Loucy (cell line): ENCODE results near the gene ATOH8.

Experiments
- H2AFZ ChIP-seq: fragments of 200-600 bp; sonication (generic); 2 replicates; pipeline ENCODE4 v1.6.0; 2016; ENCODE audit warnings: antibody characterized with exemption, mild to moderate bottlenecking, low read length, moderate library complexity
- H3F3A ChIP-seq: fragments of 200-600 bp; 2 replicates; pipeline ENCODE4 v1.6.0; 2016; ENCODE audit warnings: antibody characterized with exemption, low read depth, mild to moderate bottlenecking
- H3K27me3 ChIP-seq: fragments of 200-600 bp; sonication (generic); 2 replicates; pipeline ENCODE4 v1.6.1; 2014; ENCODE audit warnings: low read length, mild to moderate bottlenecking; ENCODE audit not compliant: insufficient read depth, poor library complexity, severe bottlenecking
- H3K36me3 ChIP-seq: fragments of 200-600 bp; sonication (generic); 2 replicates; pipeline ENCODE4 v1.6.1; 2016; ENCODE audit warnings: low read length; ENCODE audit not compliant: insufficient read depth
- H3K4me1 ChIP-seq: fragments of 200-600 bp; sonication (generic); 2 replicates; pipeline ENCODE4 v1.5.1; 2014; ENCODE audit warnings: low read length, mild to moderate bottlenecking; ENCODE audit not compliant: insufficient read depth, poor library complexity, severe bottlenecking
- H3K4me2 ChIP-seq: fragments of 200-600 bp; sonication (generic); 2 replicates; pipeline ENCODE4 v1.6.0; 2014; ENCODE audit warnings: antibody characterized with exemption, low read length, low read depth, mild to moderate bottlenecking; ENCODE audit not compliant: poor library complexity, severe bottlenecking
- H3K4me3 ChIP-seq: fragments of 200-600 bp; sonication (generic); 2 replicates; pipeline ENCODE4 v1.5.1; 2014; ENCODE audit warnings: low read length, mild to moderate bottlenecking, mixed read lengths; ENCODE audit not compliant: poor library complexity, severe bottlenecking
- H3K79me2 ChIP-seq: fragments of 200-600 bp; sonication (generic); 2 replicates; pipeline ENCODE4 v1.6.1; 2014; ENCODE audit warnings: low read length; ENCODE audit not compliant: insufficient read depth
- H3K9ac ChIP-seq: fragments of 200-600 bp; sonication (generic); 2 replicates; pipeline ENCODE4 v1.6.0; 2014; ENCODE audit warnings: mild to moderate bottlenecking, low read depth, low read length, moderate library complexity; ENCODE audit not compliant: poor library complexity, severe bottlenecking
- H3K9me2 ChIP-seq: fragments of 200-600 bp; sonication (generic); replicated peaks from 2 replicates; pipeline ENCODE4 v1.6.1; 2016; ENCODE audit warnings: low read depth, low read length, mixed read lengths
- H3K9me3 ChIP-seq: fragments of 200-600 bp; sonication (generic); 2 replicates; pipeline ENCODE4 v1.6.1; 2014; ENCODE audit warnings: mild to moderate bottlenecking, antibody characterized with exemption, low read length, low read depth; ENCODE audit not compliant: insufficient read depth
- H4K20me1 ChIP-seq: fragments of 200-600 bp; sonication (generic); 2 replicates; pipeline ENCODE4 v1.6.0; 2014; ENCODE audit warnings: antibody characterized with exemption, low read length, mild to moderate bottlenecking; ENCODE audit not compliant: insufficient read depth, poor library complexity, severe bottlenecking
- EZH2phosphoT487 ChIP-seq: fragments of 200-600 bp; IDR thresholded peaks from 2 replicates; pipeline ENCODE4 v1.6.1; 2018; ENCODE audit warnings: antibody characterized with exemption, mild to moderate bottlenecking, moderate library complexity, borderline replicate concordance
- TF ChIP-seq, protein P1 (sequence below): fragments of 200-600 bp; sonication (generic); conservative IDR thresholded peaks from 2 replicates; pipeline ENCODE4 v1.5.1; 2014; ENCODE audit warnings: mild to moderate bottlenecking, antibody characterized with exemption, low read length

The ATOH8 gene

GRCh38 chr2:85710687-85711577 is 42.9 kb upstream of the ATOH8 start:
- no peak overlapping the region for H3K4me3 ChIP-seq

DNA sequence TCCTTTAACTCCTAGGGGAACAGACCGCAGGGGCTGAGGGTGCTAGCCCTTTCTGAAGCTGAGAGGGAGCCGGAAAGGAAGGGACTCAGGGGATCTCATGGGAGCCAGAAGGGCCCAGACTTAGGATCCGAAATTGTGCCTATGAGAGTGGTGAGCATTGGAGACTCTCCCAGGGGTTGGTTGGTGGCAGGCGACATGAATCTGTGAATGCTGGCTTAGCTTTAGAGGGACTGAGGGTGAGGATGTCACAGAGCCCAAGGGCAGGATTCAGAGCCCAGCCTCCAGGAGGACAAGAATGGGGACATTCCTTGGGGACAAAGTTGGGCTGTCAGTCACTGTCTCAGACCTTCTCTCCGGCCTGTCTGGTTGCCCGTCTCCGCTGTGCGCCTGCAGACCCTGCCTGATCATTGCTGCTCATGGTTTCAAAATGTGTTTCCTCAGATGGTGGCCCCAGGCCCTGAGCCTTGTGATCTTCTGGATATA is 42.2 kb upstream of the ATOH8 start:
- no peak overlapping the region for H3K4me2 ChIP-seq
- no peaks in the 10 kb centered on the region for H3K9me3 ChIP-seq
- H3K9ac ChIP-seq = no peak overlapping the region
- no peak overlapping the region for H2AFZ ChIP-seq
- no peaks in the 10 kb centered on the region for H4K20me1 ChIP-seq
- no peaks in the 10 kb centered on the region for H3K27me3 ChIP-seq
- no peaks in the 10 kb centered on the region for H3K79me2 ChIP-seq
- H3K4me3 ChIP-seq = no peak overlapping the region
- no peaks in the 10 kb centered on the region for H3F3A ChIP-seq
- no peaks in the 10 kb centered on the region for H3K9me2 ChIP-seq
- H3K36me3 ChIP-seq = no peaks in the 10 kb centered on the region
- TF ChIP-seq, protein P1, sequence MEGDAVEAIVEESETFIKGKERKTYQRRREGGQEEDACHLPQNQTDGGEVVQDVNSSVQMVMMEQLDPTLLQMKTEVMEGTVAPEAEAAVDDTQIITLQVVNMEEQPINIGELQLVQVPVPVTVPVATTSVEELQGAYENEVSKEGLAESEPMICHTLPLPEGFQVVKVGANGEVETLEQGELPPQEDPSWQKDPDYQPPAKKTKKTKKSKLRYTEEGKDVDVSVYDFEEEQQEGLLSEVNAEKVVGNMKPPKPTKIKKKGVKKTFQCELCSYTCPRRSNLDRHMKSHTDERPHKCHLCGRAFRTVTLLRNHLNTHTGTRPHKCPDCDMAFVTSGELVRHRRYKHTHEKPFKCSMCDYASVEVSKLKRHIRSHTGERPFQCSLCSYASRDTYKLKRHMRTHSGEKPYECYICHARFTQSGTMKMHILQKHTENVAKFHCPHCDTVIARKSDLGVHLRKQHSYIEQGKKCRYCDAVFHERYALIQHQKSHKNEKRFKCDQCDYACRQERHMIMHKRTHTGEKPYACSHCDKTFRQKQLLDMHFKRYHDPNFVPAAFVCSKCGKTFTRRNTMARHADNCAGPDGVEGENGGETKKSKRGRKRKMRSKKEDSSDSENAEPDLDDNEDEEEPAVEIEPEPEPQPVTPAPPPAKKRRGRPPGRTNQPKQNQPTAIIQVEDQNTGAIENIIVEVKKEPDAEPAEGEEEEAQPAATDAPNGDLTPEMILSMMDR = no peak
- TF ChIP-seq EZH2phosphoT487 = no peak
- H3K4me1 ChIP-seq = peaks cover 5% of the 10 kb centered on the region

More at GRCh38 chr2:85710687-85711577, 42.9 kb upstream of the ATOH8 start:
- no peaks in the 10 kb centered on the region for H4K20me1 ChIP-seq
- no peaks in the 10 kb centered on the region for H3K9me3 ChIP-seq
- TF ChIP-seq, protein P1 = no peak
- no peak for TF ChIP-seq EZH2phosphoT487
- H3F3A ChIP-seq = no peaks in the 10 kb centered on the region
- H2AFZ ChIP-seq = no peak overlapping the region
- H3K27me3 ChIP-seq = no peaks in the 10 kb centered on the region
- no peaks in the 10 kb centered on the region for H3K36me3 ChIP-seq
- no peak overlapping the region for H3K4me2 ChIP-seq
- H3K4me1 ChIP-seq = peaks cover 8% of the 10 kb centered on the region
- H3K79me2 ChIP-seq = no peaks in the 10 kb centered on the region
- no peak overlapping the region for H3K9ac ChIP-seq
- no peaks in the 10 kb centered on the region for H3K9me2 ChIP-seq

DNA sequence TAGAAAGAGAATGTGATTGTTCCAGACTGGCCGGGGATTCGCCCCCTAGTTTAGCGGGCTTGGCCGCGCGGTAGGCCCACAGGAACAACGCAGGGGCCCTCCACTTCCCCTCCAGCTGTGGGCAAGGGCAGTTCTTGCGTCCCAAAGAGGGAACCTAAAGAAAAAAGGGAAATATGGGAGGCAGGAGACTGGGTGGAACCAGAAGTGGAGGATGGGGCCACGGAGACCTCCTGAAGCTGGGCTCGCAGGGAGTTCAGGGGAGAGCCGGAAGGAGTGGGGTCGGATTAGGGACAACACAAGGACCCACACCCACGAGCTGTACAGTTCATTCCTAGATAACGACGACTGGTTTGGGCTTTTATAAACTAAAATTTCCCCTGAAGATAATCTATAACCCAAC is 41.5 kb upstream of the ATOH8 start:
- H3K4me1 ChIP-seq = no peaks in the 10 kb centered on the region
- no peaks in the 10 kb centered on the region for H3K36me3 ChIP-seq
- H4K20me1 ChIP-seq = no peaks in the 10 kb centered on the region
- no peaks in the 10 kb centered on the region for H3F3A ChIP-seq
- H3K4me2 ChIP-seq = no peak overlapping the region
- no peaks in the 10 kb centered on the region for H3K9me3 ChIP-seq
- no peaks in the 10 kb centered on the region for H3K79me2 ChIP-seq
- no peaks in the 10 kb centered on the region for H3K27me3 ChIP-seq
- no peak overlapping the region for H3K4me3 ChIP-seq
- H3K9ac ChIP-seq = no peak overlapping the region
- TF ChIP-seq, protein P1 = no peak
- no peak for TF ChIP-seq EZH2phosphoT487
- H3K9me2 ChIP-seq = no peaks in the 10 kb centered on the region
- no peak overlapping the region for H2AFZ ChIP-seq
